Measurements from ENCODE around the gene KCNH1. TPM values are rescaled to one million over a fixed set of nuclear protein-coding genes. Genes with fewer than 3 reads are reported as not detected.
"Not testable (repeated sequence)": the region's sequence is repeated elsewhere in the genome, so short reads cannot be mapped to it uniquely, and the experiment has no call there.

KCNH1 gene
- total RNA-seq, 2 donors from 2014 or later = not detected

- not testable (repeated sequence) for H3K4me3 Mint-ChIP-seq; H3K4me1 Mint-ChIP-seq; H3K9me3 Mint-ChIP-seq; H3K27ac Mint-ChIP-seq; ATAC-seq (replicated peaks); H3K36me3 Mint-ChIP-seq (ENCODE audit: low read depth)
- H3K27me3 Mint-ChIP-seq = peaks cover 15% of the 10 kb centered on the region
Measured at GRCh38 chr1:211041838-211042237, 92.1 kb downstream of the KCNH1 start.

- ATAC-seq (replicated peaks) = peak; percentile 69
- Mint-ChIP-seq H3K27me3 (peaks cover 8% of the 10 kb centered on the region), H3K4me3 (no peak overlapping the region), H3K27ac (no peak overlapping the region), H3K4me1 (no peaks in the 10 kb centered on the region), H3K36me3 (ENCODE audit: low read depth) (no peaks in the 10 kb centered on the region), H3K9me3 (no peaks in the 10 kb centered on the region)
Measured at GRCh38 chr1:211037095-211037494, 96.9 kb downstream of the KCNH1 start.

- Mint-ChIP-seq H3K27me3 (peaks cover 8% of the 10 kb centered on the region), H3K36me3 (ENCODE audit: low read depth) (no peaks in the 10 kb centered on the region), H3K27ac (no peak overlapping the region), H3K9me3 (no peaks in the 10 kb centered on the region), H3K4me3 (no peak overlapping the region), H3K4me1 (no peaks in the 10 kb centered on the region)
- no peak for ATAC-seq (replicated peaks)
Measured at GRCh38 chr1:211036381-211037060, 97.4 kb downstream of the KCNH1 start.

GRCh38 chr1:211035821-211036380 lies 98.0 kb downstream of the KCNH1 start:
- H3K36me3 Mint-ChIP-seq (ENCODE audit: low read depth) = no peaks in the 10 kb centered on the region
- no peak overlapping the region for H3K4me3 Mint-ChIP-seq
- no peak for ATAC-seq (replicated peaks)
- peaks cover 8% of the 10 kb centered on the region for H3K27me3 Mint-ChIP-seq
- H3K9me3 Mint-ChIP-seq = no peaks in the 10 kb centered on the region
- no peaks in the 10 kb centered on the region for H3K4me1 Mint-ChIP-seq
- no peak overlapping the region for H3K27ac Mint-ChIP-seq

- no peak for ATAC-seq (replicated peaks)
- no peaks in the 10 kb centered on the region for H3K36me3 Mint-ChIP-seq (ENCODE audit: low read depth)
- no peak overlapping the region for H3K4me3 Mint-ChIP-seq
- H3K4me1 Mint-ChIP-seq = no peaks in the 10 kb centered on the region
- peaks cover 8% of the 10 kb centered on the region for H3K27me3 Mint-ChIP-seq
- H3K27ac Mint-ChIP-seq = no peak overlapping the region
- H3K9me3 Mint-ChIP-seq = no peaks in the 10 kb centered on the region
Measured at GRCh38 chr1:211033921-211034525, 99.9 kb downstream of the KCNH1 start.

- Mint-ChIP-seq H3K4me3 (no peak overlapping the region), H3K4me1 (no peaks in the 10 kb centered on the region), H3K27ac (no peak overlapping the region), H3K27me3 (peaks cover 20% of the 10 kb centered on the region), H3K9me3 (no peaks in the 10 kb centered on the region), H3K36me3 (ENCODE audit: low read depth) (no peaks in the 10 kb centered on the region)
- no peak for ATAC-seq (replicated peaks)
Measured at GRCh38 chr1:211024901-211025300, 109.0 kb downstream of the KCNH1 start.

- H3K9me3 Mint-ChIP-seq = no peaks in the 10 kb centered on the region
- no peaks in the 10 kb centered on the region for H3K4me1 Mint-ChIP-seq
- H3K27me3 Mint-ChIP-seq = peaks cover 27% of the 10 kb centered on the region
- ATAC-seq (replicated peaks) = no peak
- H3K36me3 Mint-ChIP-seq (ENCODE audit: low read depth) = no peaks in the 10 kb centered on the region
- H3K27ac Mint-ChIP-seq = no peak overlapping the region
- no peak overlapping the region for H3K4me3 Mint-ChIP-seq
Measured at GRCh38 chr1:211019266-211019665, 114.7 kb downstream of the KCNH1 start.

- no peak for ATAC-seq (replicated peaks)
- H3K27ac Mint-ChIP-seq = no peak overlapping the region
Measured at GRCh38 chr1:211018690-211019089, 115.3 kb downstream of the KCNH1 start.

GRCh38 chr1:211017075-211017718 lies 116.8 kb downstream of the KCNH1 start:
- Mint-ChIP-seq H3K36me3 (ENCODE audit: low read depth) (no peaks in the 10 kb centered on the region), H3K27me3 (peaks cover 37% of the 10 kb centered on the region), H3K27ac (no peak overlapping the region), H3K4me1 (no peaks in the 10 kb centered on the region), H3K9me3 (no peaks in the 10 kb centered on the region), H3K4me3 (no peak overlapping the region)
- no peak for ATAC-seq (replicated peaks)

More at GRCh38 chr1:211018690-211019089, 115.3 kb downstream of the KCNH1 start:
- H3K4me1 Mint-ChIP-seq = no peaks in the 10 kb centered on the region
- H3K36me3 Mint-ChIP-seq (ENCODE audit: low read depth) = no peaks in the 10 kb centered on the region
- no peak overlapping the region for H3K4me3 Mint-ChIP-seq
- H3K27me3 Mint-ChIP-seq = peaks cover 31% of the 10 kb centered on the region
- H3K9me3 Mint-ChIP-seq = no peaks in the 10 kb centered on the region

GRCh38 chr1:211014275-211014674 lies 119.7 kb downstream of the KCNH1 start:
- Mint-ChIP-seq H3K4me1 (no peaks in the 10 kb centered on the region), H3K9me3 (no peaks in the 10 kb centered on the region), H3K27ac (no peak overlapping the region), H3K27me3 (peaks cover 38% of the 10 kb centered on the region), H3K36me3 (ENCODE audit: low read depth) (no peaks in the 10 kb centered on the region), H3K4me3 (no peak overlapping the region)
- ATAC-seq (replicated peaks) = no peak

- ATAC-seq (replicated peaks) = no peak
- H3K4me3 Mint-ChIP-seq = no peak overlapping the region
- peaks cover 40% of the 10 kb centered on the region for H3K27me3 Mint-ChIP-seq
- no peak overlapping the region for H3K27ac Mint-ChIP-seq
- H3K9me3 Mint-ChIP-seq = no peaks in the 10 kb centered on the region
- no peaks in the 10 kb centered on the region for H3K4me1 Mint-ChIP-seq
- H3K36me3 Mint-ChIP-seq (ENCODE audit: low read depth) = no peaks in the 10 kb centered on the region
Measured at GRCh38 chr1:211013346-211014240, 120.4 kb downstream of the KCNH1 start.

- not testable (repeated sequence) for H3K27ac Mint-ChIP-seq; ATAC-seq (replicated peaks); H3K36me3 Mint-ChIP-seq (ENCODE audit: low read depth); H3K4me3 Mint-ChIP-seq; H3K9me3 Mint-ChIP-seq; H3K4me1 Mint-ChIP-seq
- H3K27me3 Mint-ChIP-seq = peaks cover 35% of the 10 kb centered on the region
Measured at GRCh38 chr1:211011128-211011527, 122.8 kb downstream of the KCNH1 start.

- Mint-ChIP-seq H3K4me1 (no peaks in the 10 kb centered on the region), H3K27ac (no peak overlapping the region), H3K36me3 (ENCODE audit: low read depth) (no peaks in the 10 kb centered on the region), H3K9me3 (no peaks in the 10 kb centered on the region), H3K27me3 (peaks cover 29% of the 10 kb centered on the region), H3K4me3 (no peak overlapping the region)
- no peak for ATAC-seq (replicated peaks)
Measured at GRCh38 chr1:211009944-211010343, 124.0 kb downstream of the KCNH1 start.

- peaks cover 14% of the 10 kb centered on the region for H3K27me3 Mint-ChIP-seq
- no peak overlapping the region for H3K4me3 Mint-ChIP-seq
- H3K27ac Mint-ChIP-seq = no peak overlapping the region
- ATAC-seq (replicated peaks) = no peak
- no peaks in the 10 kb centered on the region for H3K9me3 Mint-ChIP-seq
- no peaks in the 10 kb centered on the region for H3K4me1 Mint-ChIP-seq
- H3K36me3 Mint-ChIP-seq (ENCODE audit: low read depth) = no peaks in the 10 kb centered on the region
Measured at GRCh38 chr1:211007830-211008229, 126.1 kb downstream of the KCNH1 start.
